Mesenchymal stem cell (in vitro differentiated cells and primary cell): ENCODE measurements around the gene PPP1R13B.

Source experiments
- DNase-seq: peaks from one replicate; pipeline ENCODE4 v3.0.0-alpha.2; 2013
- H2AFZ ChIP-seq: one replicate; pipeline ENCODE4 v1.6.1; 2013; ENCODE audit warnings: low read depth, mild to moderate bottlenecking, control low read depth, inconsistent platforms, low read length, moderate library complexity
- H2AK5ac ChIP-seq: 2 replicates; pipeline ENCODE4 v1.6.1; 2013; ENCODE audit warnings: low read length, moderate library complexity, mild to moderate bottlenecking, inconsistent platforms; ENCODE audit not compliant: severe bottlenecking
- H2BK120ac ChIP-seq: one replicate; pipeline ENCODE4 v1.6.1; 2013; ENCODE audit warnings: low read depth, mild to moderate bottlenecking, inconsistent platforms, low read length, moderate library complexity
- H2BK12ac ChIP-seq, 2 experiments: one replicate each; pipeline ENCODE4 v1.6.1; 2013; ENCODE audit warnings: inconsistent platforms in 2 of 2, low read length in 2 of 2, mild to moderate bottlenecking in 2 of 2, moderate library complexity in 2 of 2, control low read depth in 1 of 2
- H2BK15ac ChIP-seq: one replicate; pipeline ENCODE4 v1.6.1; 2013; ENCODE audit warnings: mild to moderate bottlenecking, low read depth, inconsistent platforms; ENCODE audit not compliant: poor library complexity, severe bottlenecking
- H2BK5ac ChIP-seq: 2 replicates; pipeline ENCODE4 v1.6.1; 2013; ENCODE audit warnings: low read depth, mild to moderate bottlenecking, low read length, control low read depth, inconsistent platforms; ENCODE audit not compliant: poor library complexity, severe bottlenecking
- H3K14ac ChIP-seq, 2 experiments: one replicate each; pipeline ENCODE4 v1.6.1; 2013; ENCODE audit warnings: inconsistent platforms in 2 of 2, low read length in 2 of 2, control low read depth in 1 of 2, mild to moderate bottlenecking in 1 of 2, moderate library complexity in 1 of 2
- H3K18ac ChIP-seq, 2 experiments: one replicate each; pipeline ENCODE4 v1.6.1; 2013; ENCODE audit warnings: inconsistent platforms in 2 of 2, low read length in 2 of 2, control low read depth in 1 of 2, low read depth in 1 of 2, mild to moderate bottlenecking in 1 of 2
- H3K23ac ChIP-seq, 2 experiments: one replicate each; pipeline ENCODE4 v1.6.1; 2013; ENCODE audit warnings: inconsistent platforms in 2 of 2, low read length in 2 of 2, mild to moderate bottlenecking in 2 of 2, moderate library complexity in 2 of 2, control low read depth in 1 of 2
- H3K27ac ChIP-seq: 2 replicates; pipeline ENCODE4 v1.5.1; 2013; ENCODE audit warnings: mild to moderate bottlenecking, moderate library complexity, low read length, control low read depth, inconsistent platforms; ENCODE audit not compliant: poor library complexity, severe bottlenecking
- H3K27me3 ChIP-seq, 2 experiments: 2 replicates each; pipeline versions ENCODE4 v1.6.1 to v1.7.0; 2013; ENCODE audit warnings: low read length in 2 of 2, mild to moderate bottlenecking in 2 of 2, moderate library complexity in 2 of 2, control low read depth in 1 of 2, inconsistent platforms in 1 of 2; ENCODE audit not compliant: control insufficient read depth in 1 of 2, insufficient read depth in 1 of 2
- H3K36me3 ChIP-seq, 2 experiments: 2 replicates each; pipeline versions ENCODE4 v1.6.1 to v1.7.0; 2013; ENCODE audit warnings: low read length in 2 of 2, control low read depth in 1 of 2, inconsistent platforms in 1 of 2, low read depth in 1 of 2, mild to moderate bottlenecking in 1 of 2; ENCODE audit not compliant: insufficient read depth in 2 of 2, control insufficient read depth in 1 of 2
- H3K4ac ChIP-seq, 2 experiments: one replicate each; pipeline ENCODE4 v1.6.1; 2013; ENCODE audit warnings: inconsistent platforms in 2 of 2, low read length in 2 of 2, mild to moderate bottlenecking in 2 of 2, moderate library complexity in 2 of 2, control low read depth in 1 of 2, low read depth in 1 of 2
- H3K4me1 ChIP-seq: 2 replicates; pipeline ENCODE4 v1.6.1; 2013; ENCODE audit warnings: low read depth, low read length, control low read depth; ENCODE audit not compliant: control insufficient read depth, insufficient read depth
- H3K4me2 ChIP-seq: 2 replicates; pipeline ENCODE4 v1.6.1; 2013; ENCODE audit warnings: low read length, mild to moderate bottlenecking, inconsistent platforms; ENCODE audit not compliant: poor library complexity, severe bottlenecking
- H3K4me3 ChIP-seq, 2 experiments: 2 replicates each; pipeline versions ENCODE4 v1.5.1 to v1.7.0; 2013; ENCODE audit warnings: low read length in 2 of 2, mild to moderate bottlenecking in 2 of 2, control low read depth in 1 of 2, low read depth in 1 of 2; ENCODE audit not compliant: insufficient read depth in 1 of 2
- H3K79me1 ChIP-seq: replicated peaks from 2 replicates; pipeline ENCODE4 v1.6.1; 2013; ENCODE audit warnings: mild to moderate bottlenecking, control low read depth, low read length, inconsistent platforms; ENCODE audit not compliant: poor library complexity, severe bottlenecking
- H3K9ac ChIP-seq: 2 replicates; pipeline ENCODE4 v1.7.0; 2013; ENCODE audit warnings: mild to moderate bottlenecking, low read length, moderate library complexity
- H3K9me3 ChIP-seq: 2 replicates; pipeline ENCODE4 v1.7.0; 2013; ENCODE audit warnings: mild to moderate bottlenecking, low read length; ENCODE audit not compliant: control insufficient read depth
- H4K8ac ChIP-seq: one replicate; pipeline ENCODE4 v1.6.1; 2013; ENCODE audit warnings: inconsistent platforms, mild to moderate bottlenecking, low read length, moderate library complexity
- H4K91ac ChIP-seq: one replicate; pipeline ENCODE4 v1.6.1; 2013; ENCODE audit warnings: mild to moderate bottlenecking, low read length, inconsistent platforms
- WGBS: methylation state at CpG from one replicate; pipeline ENCODE4 v1.1.7; 2013; ENCODE audit warnings: mixed read lengths; 5-methylcytosine and 5-hydroxymethylcytosine counted together

Gene PPP1R13B

DNA sequence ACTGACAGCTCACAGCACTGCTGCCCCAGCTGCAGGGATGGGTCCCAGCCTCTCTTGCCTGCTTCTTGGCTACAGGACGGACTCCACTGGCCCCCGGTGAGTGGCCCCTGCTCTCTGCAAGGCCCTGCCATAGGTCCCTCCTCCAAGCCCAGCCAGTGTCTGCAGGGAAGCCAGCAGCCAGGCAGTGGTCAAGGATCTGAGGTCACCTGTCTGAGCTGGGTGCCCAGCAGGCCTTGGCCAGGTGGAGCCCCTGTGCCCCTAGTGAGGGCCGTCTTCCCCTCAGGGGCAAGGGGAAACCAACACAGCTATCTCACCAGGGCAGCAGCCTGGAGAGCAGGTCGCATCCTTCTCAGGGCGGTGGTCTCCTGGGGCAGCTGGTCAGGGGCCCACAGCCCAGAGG is 145.3 kb downstream of the PPP1R13B start:
- H2BK120ac ChIP-seq: no peak overlapping the region
- no peak overlapping the region for H2AFZ ChIP-seq
- DNase-seq: no peak
- no peak overlapping the region for H3K4ac ChIP-seq
- peaks cover 65% of the 10 kb centered on the region for H3K79me1 ChIP-seq
- no peak overlapping the region for H3K23ac ChIP-seq
- H3K18ac ChIP-seq: no peak overlapping the region
- H3K4me1 ChIP-seq: peaks cover 35% of the 10 kb centered on the region
- H2BK15ac ChIP-seq: no peak overlapping the region
- H3K4me3 ChIP-seq: no peak overlapping the region
- 79% methylated on average over 5 of the region's 5 CpGs for WGBS
- H2BK5ac ChIP-seq: no peak overlapping the region
- H4K91ac ChIP-seq: no peak overlapping the region
- H2AK5ac ChIP-seq: no peak overlapping the region
- peak overlapping the region; percentile 7 for H4K8ac ChIP-seq
- H3K27ac ChIP-seq: no peak overlapping the region
- H3K14ac ChIP-seq: no peak overlapping the region
- H3K9ac ChIP-seq: no peak overlapping the region
- H2BK12ac ChIP-seq: no peak overlapping the region
- no peaks in the 10 kb centered on the region for H3K9me3 ChIP-seq
- no peak overlapping the region for H3K4me2 ChIP-seq
- no peaks in the 10 kb centered on the region for H3K27me3 ChIP-seq
- H3K36me3 ChIP-seq: peaks cover 88 to 93% of the 10 kb centered on the region in 2 experiments

DNA sequence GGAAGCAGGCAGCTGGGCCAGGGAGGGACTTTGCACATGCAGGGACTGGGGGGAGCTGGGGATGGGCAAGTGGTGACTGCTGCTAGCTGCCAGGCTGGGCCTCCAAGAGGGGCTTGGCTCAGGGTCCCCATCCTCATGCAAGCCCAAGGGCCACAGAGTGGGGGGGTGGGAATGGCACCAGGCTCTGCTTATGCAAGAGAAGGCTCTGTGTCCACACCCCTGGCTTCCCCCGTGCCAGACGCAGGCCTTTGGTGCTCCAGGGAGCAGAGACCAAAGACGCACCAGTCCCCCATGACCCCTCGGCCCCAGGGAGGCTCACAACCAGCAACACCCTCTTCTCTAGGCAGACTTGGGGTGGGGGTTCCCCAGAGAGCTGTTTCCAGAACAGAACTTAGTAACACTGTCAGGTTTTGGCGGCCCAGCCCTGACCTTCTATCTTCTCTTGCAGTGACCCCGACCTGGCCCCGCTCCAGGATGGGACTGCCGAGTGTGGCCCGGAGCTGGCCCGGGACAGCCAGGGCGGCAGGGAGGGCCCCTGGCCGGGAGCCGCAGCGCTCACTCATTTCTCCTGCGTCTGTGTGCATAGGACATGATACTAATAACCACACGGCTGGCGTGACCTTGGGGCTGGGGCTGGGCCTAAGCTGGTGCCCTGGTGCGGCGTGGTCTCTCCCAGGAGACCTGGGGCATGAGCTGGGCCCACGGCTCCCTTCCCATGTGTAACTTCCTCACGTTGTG is 146.5 kb downstream of the PPP1R13B start:
- WGBS: 90% methylated on average over 19 of the region's 21 CpGs
- no peak overlapping the region for H3K14ac ChIP-seq
- no peak overlapping the region for H3K18ac ChIP-seq
- no peak overlapping the region for H3K27ac ChIP-seq
- H3K4me2 ChIP-seq: no peak overlapping the region
- no peak overlapping the region for H3K9ac ChIP-seq
- H2AK5ac ChIP-seq: no peak overlapping the region
- peaks cover 77 to 84% of the 10 kb centered on the region in 2 experiments for H3K36me3 ChIP-seq
- no peak overlapping the region for H2AFZ ChIP-seq
- H2BK12ac ChIP-seq: peak overlapping the region in 1 of 2 experiments; percentile 68
- peak overlapping the region; percentile 15 for H2BK15ac ChIP-seq
- H3K23ac ChIP-seq: peak overlapping the region in 1 of 2 experiments; percentile 18
- peaks cover 40% of the 10 kb centered on the region for H3K4me1 ChIP-seq
- H3K27me3 ChIP-seq: no peaks in the 10 kb centered on the region
- no peak overlapping the region for H4K91ac ChIP-seq
- H3K9me3 ChIP-seq: no peaks in the 10 kb centered on the region
- peaks cover 56% of the 10 kb centered on the region for H3K79me1 ChIP-seq
- H4K8ac ChIP-seq: peak overlapping the region; percentile 33
- H2BK5ac ChIP-seq: no peak overlapping the region
- no peak overlapping the region for H3K4me3 ChIP-seq
- no peak for DNase-seq
- H3K4ac ChIP-seq: no peak overlapping the region
- H2BK120ac ChIP-seq: no peak overlapping the region

DNA sequence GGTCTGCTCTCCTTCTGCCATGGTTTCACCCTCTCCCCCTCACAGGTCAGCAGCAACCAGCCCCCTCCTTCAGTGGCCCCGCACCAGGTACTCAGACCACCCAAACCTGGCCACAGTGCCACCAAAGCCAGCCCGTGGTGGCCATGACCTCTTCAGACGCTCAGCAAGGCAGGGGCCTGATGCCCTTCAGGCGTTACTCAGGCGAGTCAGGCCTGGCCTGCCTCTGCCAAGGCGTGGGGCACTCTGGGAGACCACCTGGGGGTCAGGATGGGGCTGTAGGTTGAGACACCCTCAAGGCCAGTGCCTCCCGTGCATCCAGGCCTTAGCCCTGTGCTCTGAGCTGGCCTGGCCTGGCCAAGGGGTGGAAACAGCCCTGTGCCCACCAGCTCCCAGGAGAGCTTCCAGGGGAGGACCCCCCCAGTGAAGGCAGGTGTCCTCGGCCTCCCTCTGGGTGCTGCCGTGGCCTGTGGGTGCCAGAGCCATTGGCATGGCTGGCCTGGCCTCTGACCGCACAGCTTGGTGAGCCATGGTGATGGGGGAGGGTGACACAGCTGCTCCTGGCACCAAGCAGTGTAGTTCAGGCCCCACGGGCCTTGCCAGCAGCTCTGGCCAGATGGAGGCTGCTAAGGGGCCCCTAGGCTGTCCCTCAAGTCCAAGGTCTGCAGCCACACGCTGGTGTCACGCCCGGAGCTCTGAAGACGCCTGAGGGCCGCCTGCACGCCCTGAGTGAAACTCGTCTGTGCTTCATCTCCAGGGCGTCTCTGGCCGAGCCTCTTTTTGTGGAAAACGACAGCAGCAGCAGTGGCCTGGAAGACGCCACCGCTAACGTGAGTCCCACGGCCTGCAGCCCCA is 147.2 kb downstream of the PPP1R13B start:
- no peak overlapping the region for H3K14ac ChIP-seq
- peak overlapping the region in 1 of 2 experiments; percentile 68 for H2BK12ac ChIP-seq
- no peak overlapping the region for H2BK5ac ChIP-seq
- peak overlapping the region in 1 of 2 experiments; percentile 18 for H3K23ac ChIP-seq
- H3K9ac ChIP-seq: peak overlapping the region; percentile 17
- H2BK15ac ChIP-seq: no peak overlapping the region
- H2BK120ac ChIP-seq: no peak overlapping the region
- no peak overlapping the region for H2AK5ac ChIP-seq
- H3K4me3 ChIP-seq: no peak overlapping the region
- H3K27ac ChIP-seq: no peak overlapping the region
- H3K27me3 ChIP-seq: no peaks in the 10 kb centered on the region
- H4K91ac ChIP-seq: no peak overlapping the region
- WGBS: 87% methylated on average over 25 of the region's 25 CpGs
- no peak overlapping the region for H3K4ac ChIP-seq
- peaks cover 57% of the 10 kb centered on the region for H3K79me1 ChIP-seq
- DNase-seq: no peak
- H3K4me2 ChIP-seq: no peak overlapping the region
- H2AFZ ChIP-seq: no peak overlapping the region
- H3K18ac ChIP-seq: peak overlapping the region in 1 of 2 experiments; percentile 29
- peak overlapping the region; percentile 83 for H4K8ac ChIP-seq
- H3K4me1 ChIP-seq: peaks cover 47% of the 10 kb centered on the region
- H3K9me3 ChIP-seq: no peaks in the 10 kb centered on the region
- H3K36me3 ChIP-seq: peaks cover 76 to 83% of the 10 kb centered on the region in 2 experiments

DNA sequence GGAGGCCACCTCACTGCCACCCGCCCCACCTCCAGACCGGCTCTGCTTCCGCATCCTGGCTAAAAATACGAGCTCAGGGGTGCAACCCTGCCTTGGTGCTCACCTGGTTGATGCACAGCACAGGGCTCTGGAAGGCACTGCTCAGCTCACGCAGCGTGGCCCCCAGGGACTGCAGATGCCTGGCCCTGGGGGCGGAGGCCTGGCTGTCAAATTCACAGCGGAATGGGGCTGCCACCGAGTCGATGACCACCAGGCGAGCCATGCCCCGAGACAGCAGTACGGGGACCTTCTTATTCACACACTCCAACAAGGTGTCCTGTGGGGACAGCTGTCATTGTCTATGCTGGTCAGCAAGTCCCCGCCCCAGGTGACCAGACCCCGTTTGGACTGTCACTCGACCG is 148.1 kb downstream of the PPP1R13B start:
- Histone ChIP-seq H3K79me1 (peaks cover 60% of the 10 kb centered on the region), H3K14ac (no peak overlapping the region), H2BK12ac (no peak overlapping the region), H2AK5ac (no peak overlapping the region), H3K4me3 (no peak overlapping the region), H3K36me3 (peaks cover 76 to 82% of the 10 kb centered on the region in 2 experiments), H3K4ac (no peak overlapping the region), H2BK15ac (no peak overlapping the region), H2BK5ac (no peak overlapping the region), H4K8ac (peak overlapping the region; percentile 71), H3K4me2 (no peak overlapping the region), H3K9me3 (no peaks in the 10 kb centered on the region), H3K18ac (no peak overlapping the region), H4K91ac (no peak overlapping the region), H3K27ac (no peak overlapping the region), H3K4me1 (peaks cover 47% of the 10 kb centered on the region), H2AFZ (no peak overlapping the region), H3K9ac (no peak overlapping the region), H3K23ac (no peak overlapping the region), H2BK120ac (no peak overlapping the region), H3K27me3 (no peaks in the 10 kb centered on the region)
- no peak for DNase-seq
- WGBS: 88% methylated on average over 17 of the region's 17 CpGs
